GM15510 (cell line): Measurements from ENCODE around the gene DGKB.

Experiments
- POLR2A ChIP-seq: IDR thresholded peaks from 3 replicates; pipeline ENCODE4 v1.6.1; 2011; ENCODE audit warnings: borderline replicate concordance; ENCODE audit not compliant: insufficient read length; ENCODE audit errors: extremely low read depth

The DGKB gene

GRCh38 chr7:14294637-14295036 is 607.9 kb downstream of the DGKB start:
- TF ChIP-seq POLR2A, result no peak

GRCh38 chr7:14293434-14293833 is 609.1 kb downstream of the DGKB start:
- TF ChIP-seq POLR2A, result no peak

- no peak for TF ChIP-seq POLR2A
Observed at GRCh38 chr7:14292737-14293136, 609.8 kb downstream of the DGKB start.

GRCh38 chr7:14289957-14290356 is 612.6 kb downstream of the DGKB start:
- no peak for TF ChIP-seq POLR2A

DNA sequence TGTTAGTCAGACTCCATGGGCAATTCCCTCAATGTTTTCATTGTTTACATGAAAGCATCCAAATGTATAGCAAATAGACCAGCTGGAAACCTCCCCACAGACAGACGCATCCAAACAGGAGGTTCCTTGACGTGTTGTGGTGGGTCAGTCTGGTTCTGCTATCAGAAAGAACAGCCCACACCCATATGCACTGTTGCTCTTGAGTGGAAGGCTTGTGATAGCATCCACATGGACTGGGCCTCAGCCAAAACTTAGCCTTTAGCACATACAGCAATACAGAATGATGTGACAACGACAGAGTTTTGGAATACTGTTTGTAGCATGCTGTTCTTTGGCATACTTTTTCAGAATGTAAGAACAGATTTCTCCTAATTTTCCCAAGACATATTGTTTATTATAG is 613.9 kb downstream of the DGKB start:
- no peak for TF ChIP-seq POLR2A

- no peak for TF ChIP-seq POLR2A
Observed at GRCh38 chr7:14287398-14287797, 615.2 kb downstream of the DGKB start.

- TF ChIP-seq POLR2A, result no peak
Observed at GRCh38 chr7:14286036-14286435, 616.5 kb downstream of the DGKB start.

- no peak for TF ChIP-seq POLR2A
Observed at GRCh38 chr7:14275356-14275755, 627.2 kb downstream of the DGKB start.

DNA sequence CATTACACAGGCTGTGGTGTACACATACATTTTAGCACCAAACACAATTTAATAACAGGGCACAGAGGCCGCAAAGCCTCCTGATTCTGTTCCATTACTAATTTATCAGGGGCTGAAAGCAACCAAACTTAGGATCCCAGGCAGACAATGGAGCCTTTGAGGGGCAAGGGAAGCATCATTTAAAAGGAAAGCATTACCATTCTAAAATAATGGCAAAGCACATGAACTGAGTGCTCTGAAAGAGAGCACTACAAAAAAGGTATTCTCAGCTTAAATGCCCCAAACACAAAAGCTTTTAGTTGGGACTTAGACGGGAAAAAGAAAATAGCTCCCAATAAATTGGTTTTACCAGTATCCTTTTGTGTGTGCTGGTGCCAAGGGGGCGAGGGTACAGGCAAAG is 631.1 kb downstream of the DGKB start:
- TF ChIP-seq POLR2A, result no peak

DNA sequence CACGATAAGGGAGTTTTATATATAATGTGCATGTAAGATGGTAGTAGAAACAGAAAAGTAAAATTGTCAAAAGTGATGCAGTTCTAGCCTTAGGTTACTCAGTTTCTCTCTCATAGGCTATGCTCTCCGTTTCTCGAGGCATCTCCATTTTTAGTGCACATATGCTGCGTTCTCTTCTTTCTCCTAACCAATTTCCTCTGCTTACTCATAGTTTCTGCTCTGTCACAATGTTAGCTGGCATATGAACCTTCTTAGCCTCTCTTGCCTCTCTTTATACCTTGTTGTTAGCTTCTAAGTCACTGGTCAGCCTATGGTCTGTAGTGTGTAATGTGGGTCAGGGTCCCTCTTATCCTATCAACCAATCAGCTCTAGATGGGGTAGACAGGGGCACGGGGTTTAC is 632.5 kb downstream of the DGKB start:
- no peak for TF ChIP-seq POLR2A

DNA sequence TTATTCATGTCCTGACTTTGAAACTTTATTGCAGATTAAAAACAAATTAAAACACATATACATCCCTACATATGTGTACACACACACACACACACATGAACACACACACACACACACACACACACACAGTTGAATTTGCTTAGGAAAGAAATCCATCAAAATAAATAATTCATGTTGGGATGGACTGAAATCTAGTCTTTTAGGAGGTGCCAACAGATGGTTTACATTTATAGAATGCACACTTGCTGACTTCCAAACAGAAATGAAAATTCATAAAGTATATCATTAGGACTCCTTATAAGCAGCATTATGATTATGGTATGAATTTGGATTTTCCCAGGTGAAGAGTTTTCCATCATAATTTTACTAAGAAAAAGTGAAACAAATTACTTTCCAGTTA is 642.5 kb downstream of the DGKB start:
- no peak for TF ChIP-seq POLR2A

- TF ChIP-seq POLR2A, result no peak
Observed at GRCh38 chr7:14258861-14259260, 643.7 kb downstream of the DGKB start.

DNA sequence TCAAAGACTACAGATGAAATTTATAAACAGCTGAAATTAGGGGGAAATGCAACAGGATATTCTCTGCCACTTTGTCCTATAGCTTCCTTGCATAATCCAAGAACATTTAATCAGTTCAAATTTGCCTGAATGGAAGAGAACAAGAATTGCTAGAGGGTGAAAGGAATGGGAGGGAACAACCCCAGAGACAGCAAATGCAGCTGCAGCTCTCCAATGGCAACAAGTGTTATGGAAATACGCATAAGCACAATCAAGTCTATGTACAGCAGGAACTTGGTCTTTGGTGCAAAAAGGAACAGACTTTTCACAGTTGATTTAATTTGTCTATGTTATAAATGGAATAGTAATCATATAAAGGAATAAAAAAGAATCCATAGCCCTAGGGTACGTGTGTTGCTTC is 644.1 kb downstream of the DGKB start:
- TF ChIP-seq POLR2A, result no peak

- no peak for TF ChIP-seq POLR2A
Observed at GRCh38 chr7:14252458-14252857, 650.1 kb downstream of the DGKB start.

DNA sequence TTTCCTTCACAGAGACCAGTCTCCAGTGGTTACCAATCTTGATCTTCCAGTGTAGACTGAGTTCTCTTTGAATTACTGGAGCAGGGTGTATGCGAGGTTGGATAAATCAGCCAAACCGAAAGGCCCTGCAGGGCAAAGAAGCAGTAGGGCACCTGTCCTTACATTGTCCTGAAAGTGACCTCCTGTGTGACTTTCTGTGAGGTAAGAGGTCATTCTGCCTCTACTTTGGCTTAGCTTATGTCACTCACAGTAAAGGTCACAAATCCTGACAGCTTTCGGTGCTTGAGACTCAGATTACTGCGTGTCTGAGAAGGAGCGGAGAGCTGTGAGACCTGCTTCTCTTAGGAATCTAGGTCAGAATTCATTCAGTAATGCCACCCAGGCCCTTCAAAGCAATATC is 660.4 kb downstream of the DGKB start:
- TF ChIP-seq POLR2A, result no peak

DNA sequence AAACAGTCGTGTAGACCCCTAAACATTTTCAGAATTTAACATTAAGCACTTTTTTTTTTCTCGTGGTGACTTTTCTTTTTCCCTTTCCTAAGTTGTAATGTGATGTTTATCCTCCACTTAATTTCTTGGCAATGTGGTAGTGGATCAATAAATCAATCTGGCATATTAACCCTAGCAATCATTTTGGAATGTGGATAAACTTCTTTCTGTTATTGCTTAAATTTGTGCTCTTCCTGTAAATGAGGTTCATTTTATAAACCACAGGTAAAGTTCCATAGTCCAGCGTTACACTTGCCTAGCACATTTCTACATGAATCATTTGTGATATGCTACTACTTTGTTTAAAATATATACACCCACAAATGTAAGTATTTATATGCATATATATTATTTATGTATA is 665.7 kb downstream of the DGKB start:
- TF ChIP-seq POLR2A, result no peak

DNA sequence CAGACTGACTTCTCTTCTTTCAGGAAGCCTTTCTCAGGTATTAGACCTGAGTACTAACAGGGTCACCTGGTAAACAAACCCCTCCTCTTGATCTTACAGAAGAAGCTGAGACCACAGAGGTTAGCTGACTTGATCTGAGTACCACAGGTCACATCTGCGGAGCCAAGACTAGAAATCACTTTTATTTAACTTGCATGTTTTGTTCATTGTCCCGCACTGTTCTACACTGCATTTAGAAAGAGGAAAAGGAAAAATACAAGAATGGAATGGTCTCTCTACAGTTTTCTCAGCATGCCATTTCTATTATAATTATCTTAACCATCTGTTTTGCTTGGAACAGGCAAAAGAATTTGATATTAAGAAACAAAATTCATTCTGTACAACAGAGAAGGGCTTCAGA is 667.5 kb downstream of the DGKB start:
- no peak for TF ChIP-seq POLR2A
